Trophoblast cell (in vitro differentiated cells and primary cell): ENCODE results near the gene WSB2. TPM values are rescaled to one million over a fixed set of nuclear protein-coding genes. Genes with fewer than 3 reads are reported as not detected.

Experiments
- DNase-seq, 2 donors: peaks; one replicate each; pipeline ENCODE4 v3.0.0-alpha.2; 2016
- H2AFZ ChIP-seq: 2 replicates; pipeline ENCODE4 v1.6.1; 2013; ENCODE audit warnings: low read length, moderate library complexity, mild to moderate bottlenecking; ENCODE audit not compliant: insufficient read depth, poor library complexity
- H2AK5ac ChIP-seq: 2 replicates; pipeline ENCODE4 v1.6.1; 2013; ENCODE audit warnings: mild to moderate bottlenecking, low read length
- H2BK120ac ChIP-seq: 2 replicates; pipeline ENCODE4 v1.6.1; 2013; ENCODE audit warnings: low read length, mild to moderate bottlenecking, moderate library complexity; ENCODE audit not compliant: insufficient read depth, poor library complexity
- H2BK12ac ChIP-seq: 2 replicates; pipeline ENCODE4 v1.6.1; 2013; ENCODE audit warnings: mild to moderate bottlenecking, low read length, moderate library complexity
- H2BK5ac ChIP-seq: 2 replicates; pipeline ENCODE4 v1.6.1; 2013; ENCODE audit warnings: low read length, low read depth, moderate library complexity, mild to moderate bottlenecking; ENCODE audit not compliant: poor library complexity
- H3K14ac ChIP-seq: 2 replicates; pipeline ENCODE4 v1.6.1; 2013; ENCODE audit warnings: mild to moderate bottlenecking, low read length
- H3K18ac ChIP-seq: 2 replicates; pipeline ENCODE4 v1.6.1; 2013; ENCODE audit warnings: mild to moderate bottlenecking, low read length
- H3K23ac ChIP-seq: 2 replicates; pipeline ENCODE4 v1.6.1; 2013; ENCODE audit warnings: low read length
- H3K27ac ChIP-seq: 2 replicates; pipeline ENCODE4 v1.5.1; 2013; ENCODE audit warnings: low read depth, mild to moderate bottlenecking, inconsistent platforms, low read length, moderate library complexity
- H3K27me3 ChIP-seq: 2 replicates; pipeline ENCODE4 v1.6.1; 2013; ENCODE audit warnings: inconsistent platforms, mild to moderate bottlenecking, low read length, moderate library complexity; ENCODE audit not compliant: insufficient read depth
- H3K36me3 ChIP-seq, 2 experiments: 1 replicate in 1 of 2; 2 replicates in 1 of 2; pipeline ENCODE4 v1.6.1; 2013; ENCODE audit warnings: low read length in 2 of 2, mild to moderate bottlenecking in 2 of 2, moderate library complexity in 1 of 2; ENCODE audit not compliant: insufficient read depth in 2 of 2, control insufficient read depth in 1 of 2
- H3K4ac ChIP-seq: 2 replicates; pipeline ENCODE4 v1.6.1; 2013; ENCODE audit warnings: low read depth, mild to moderate bottlenecking, low read length, moderate library complexity
- H3K4me1 ChIP-seq, 2 experiments: 1 replicate in 1 of 2; 2 replicates in 1 of 2; pipeline ENCODE4 v1.6.1; 2013; ENCODE audit warnings: low read length in 2 of 2, mild to moderate bottlenecking in 2 of 2, moderate library complexity in 1 of 2; ENCODE audit not compliant: insufficient read depth in 2 of 2, control insufficient read depth in 1 of 2
- H3K4me2 ChIP-seq: 2 replicates; pipeline ENCODE4 v1.6.1; 2013; ENCODE audit warnings: inconsistent platforms, mild to moderate bottlenecking, low read length, moderate library complexity
- H3K4me3 ChIP-seq: 2 replicates; pipeline ENCODE4 v1.5.1; 2013; ENCODE audit warnings: mild to moderate bottlenecking, low read depth, low read length, inconsistent platforms
- H3K79me1 ChIP-seq: one replicate; pipeline ENCODE4 v1.6.1; 2013; ENCODE audit warnings: low read length
- H3K79me2 ChIP-seq: 2 replicates; pipeline ENCODE4 v1.6.1; 2013; ENCODE audit warnings: low read length, mild to moderate bottlenecking; ENCODE audit not compliant: control insufficient read depth, insufficient read depth, poor library complexity
- H3K9ac ChIP-seq: 2 replicates; pipeline ENCODE4 v1.6.1; 2013; ENCODE audit warnings: mild to moderate bottlenecking, low read length
- H3K9me3 ChIP-seq: 2 replicates; pipeline ENCODE4 v1.6.1; 2013; ENCODE audit warnings: low read depth, mild to moderate bottlenecking, control low read depth, inconsistent platforms, low read length; ENCODE audit not compliant: insufficient read depth
- H4K12ac ChIP-seq: 2 replicates; pipeline ENCODE4 v1.6.1; 2013; ENCODE audit warnings: low read depth, mild to moderate bottlenecking, low read length, moderate library complexity
- H4K8ac ChIP-seq: 2 replicates; pipeline ENCODE4 v1.6.1; 2013; ENCODE audit warnings: low read depth, mild to moderate bottlenecking, low read length, moderate library complexity
- H4K91ac ChIP-seq: one replicate; pipeline ENCODE4 v1.6.1; 2013; ENCODE audit warnings: low read depth, mild to moderate bottlenecking, low read length, moderate library complexity
- WGBS: extraction: QIAGEN DNeasy Blood & Tissue Kit; methylation state at CpG from one replicate; pipeline ENCODE4 v1.1.7; 2013; ENCODE audit warnings: missing lambda C conversion rate; ENCODE audit not compliant: insufficient read length, insufficient coverage; ENCODE audit errors: extremely low coverage; 5-methylcytosine and 5-hydroxymethylcytosine counted together
- polyA plus RNA-seq: library from polyadenylated mRNA; stranded (reverse); fragments of 200-250 nt; gene quantifications from 2 replicates; pipeline ENCODE4 v1.2.3, GENCODE V29; 2013

The WSB2 gene
- polyA plus RNA-seq: 52.8 and 53.8 TPM in 2 replicates

DNA sequence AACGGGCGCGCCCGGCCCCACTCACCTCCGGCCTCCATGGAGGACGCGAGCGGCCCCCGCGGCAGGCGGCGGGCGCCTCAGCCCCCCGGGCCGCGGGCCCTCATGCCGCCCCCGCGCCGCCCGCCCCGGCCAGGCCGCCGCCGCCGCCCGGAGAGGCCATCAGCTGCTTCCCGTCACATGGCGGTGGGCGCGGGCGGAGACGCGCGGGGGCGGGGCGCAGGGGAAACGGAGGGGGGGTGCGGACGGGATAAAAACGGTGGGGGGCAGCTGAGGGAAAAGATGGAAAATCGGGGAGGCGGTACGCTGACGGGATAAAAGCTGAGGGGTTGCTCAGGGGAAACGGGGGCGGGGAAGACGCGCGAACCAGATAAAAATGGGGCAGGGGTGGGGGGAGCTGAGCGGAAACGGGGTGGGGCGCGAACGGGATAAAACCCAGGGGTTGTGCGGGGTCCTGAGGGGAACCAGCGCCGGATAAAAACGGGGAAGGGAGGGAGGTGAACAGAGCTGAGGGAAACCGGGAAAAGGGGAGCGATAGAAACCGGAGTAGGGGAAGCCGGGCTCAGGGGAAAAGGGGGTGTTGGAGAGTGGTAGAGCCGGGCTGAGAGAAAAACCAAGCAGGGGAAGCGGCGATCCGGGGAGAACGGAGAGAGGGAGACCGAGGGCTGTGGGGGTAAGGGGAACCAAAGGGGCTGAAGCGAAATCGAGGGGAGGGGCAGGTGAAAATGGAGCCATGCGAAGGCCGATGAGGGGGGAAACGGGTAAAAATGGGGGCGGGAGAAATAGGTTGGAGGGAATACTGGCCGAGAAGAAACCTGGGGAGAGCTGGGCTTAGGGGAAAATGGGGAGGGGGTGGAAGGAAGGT, at the start of gene WSB2:
Gene WSB2 (minus strand): TSS at position 169 of the 862 bp plus-strand sequence. CDS start 131 bp downstream, at position 38.
- Histone ChIP-seq H4K8ac (peak within 1 kb of the TSS; percentile 93), H3K4me2 (peak within 1 kb of the TSS; percentile 86), H3K79me1 (peaks cover 20% of the 10 kb centered on the region), H2AK5ac (peak within 1 kb of the TSS; percentile 92), H3K79me2 (peaks cover 15% of the 10 kb centered on the region), H3K4me1 (peaks cover 6 to 13% of the 10 kb centered on the region in 2 experiments), H3K18ac (peak within 1 kb of the TSS; percentile 99), H3K9ac (peak within 1 kb of the TSS; percentile 99), H2BK12ac (peak within 1 kb of the TSS; percentile 11), H3K14ac (peak within 1 kb of the TSS; percentile 99), H4K91ac (peak within 1 kb of the TSS; percentile 97), H2AFZ (peak within 1 kb of the TSS; percentile 78), H4K12ac (peak within 1 kb of the TSS; percentile 96), H3K27ac (peak within 1 kb of the TSS; percentile 88), H3K9me3 (no peaks in the 10 kb centered on the region), H3K4me3 (peak within 1 kb of the TSS; percentile 79), H3K4ac (peak within 1 kb of the TSS; percentile 97), H2BK5ac (peak within 1 kb of the TSS; percentile 96), H3K27me3 (no peaks in the 10 kb centered on the region), H3K23ac (no peak within 1 kb of the TSS), H2BK120ac (peak within 1 kb of the TSS; percentile 93), H3K36me3 (peaks cover 0 to 2% of the 10 kb centered on the region in 2 experiments)
- WGBS: no CpG with 5 or more reads among the region's 76 CpGs
- DNase-seq: peak in 1 of 2 donors; percentile 49

DNA sequence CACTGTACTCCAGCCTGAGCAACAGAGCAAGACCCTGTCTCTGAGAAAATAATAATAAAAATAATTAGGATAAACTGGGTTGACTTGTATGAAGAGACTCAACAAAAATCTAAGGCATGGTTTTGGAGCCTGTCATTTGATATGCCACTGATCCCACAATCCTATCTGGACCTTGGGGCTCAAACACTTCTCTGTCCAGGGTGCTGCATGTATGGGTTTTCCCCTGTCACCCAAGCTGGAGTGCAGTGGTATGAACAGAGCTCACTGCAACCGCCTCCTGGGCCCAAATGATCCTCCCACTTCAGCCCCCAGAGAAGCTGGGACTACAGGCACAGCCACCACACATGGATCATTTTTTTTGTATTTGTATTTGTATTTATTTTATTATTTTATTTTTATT, 48.1 kb upstream of the WSB2 start:
- Histone ChIP-seq H3K9me3 (no peaks in the 10 kb centered on the region), H3K36me3 (no peaks in the 10 kb centered on the region), H3K27ac (no peak overlapping the region), H4K91ac (no peak overlapping the region), H3K4me1 (peaks cover 2% of the 10 kb centered on the region in 2 experiments), H3K4me3 (no peak overlapping the region), H3K27me3 (no peaks in the 10 kb centered on the region), H2BK5ac (no peak overlapping the region), H3K14ac (no peak overlapping the region), H3K79me1 (peaks cover 2% of the 10 kb centered on the region), H2BK12ac (no peak overlapping the region), H4K12ac (no peak overlapping the region), H3K79me2 (peaks cover under 1% of the 10 kb centered on the region), H4K8ac (no peak overlapping the region), H2AK5ac (no peak overlapping the region), H3K23ac (no peak overlapping the region), H3K4ac (no peak overlapping the region), H2BK120ac (no peak overlapping the region), H3K18ac (no peak overlapping the region), H3K9ac (no peak overlapping the region), H3K4me2 (no peak overlapping the region), H2AFZ (no peak overlapping the region)
- no CpG with 5 or more reads among the region's 1 CpG for WGBS
- no peak for DNase-seq

DNA sequence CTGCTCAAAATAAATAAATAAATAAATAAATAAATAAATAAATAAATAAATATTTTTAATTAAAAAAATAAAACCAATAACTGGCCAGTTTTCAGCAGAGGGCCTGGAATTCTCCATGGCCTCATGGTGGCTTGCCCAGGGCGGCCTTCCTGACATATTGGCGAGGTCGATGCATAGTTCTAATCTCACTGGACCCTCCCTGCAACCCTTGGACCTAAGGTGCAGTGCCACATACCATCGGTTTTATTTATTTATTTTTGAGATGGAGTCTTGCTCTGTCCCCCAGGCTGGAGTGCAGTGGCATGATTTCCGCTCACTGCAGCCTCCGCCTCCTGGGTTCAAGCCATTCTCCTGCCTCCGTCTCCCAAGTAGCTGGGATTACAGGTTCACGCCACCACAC, 46.7 kb upstream of the WSB2 start:
- Histone ChIP-seq H4K8ac (no peak overlapping the region), H2AK5ac (no peak overlapping the region), H2BK12ac (no peak overlapping the region), H4K91ac (no peak overlapping the region), H3K14ac (no peak overlapping the region), H3K27me3 (no peaks in the 10 kb centered on the region), H3K79me2 (peaks cover 6% of the 10 kb centered on the region), H2BK120ac (no peak overlapping the region), H3K27ac (no peak overlapping the region), H3K9ac (no peak overlapping the region), H3K4me2 (no peak overlapping the region), H3K79me1 (peaks cover 11% of the 10 kb centered on the region), H3K4me3 (no peak overlapping the region), H3K23ac (no peak overlapping the region), H3K18ac (no peak overlapping the region), H3K9me3 (no peaks in the 10 kb centered on the region), H2AFZ (no peak overlapping the region), H3K4ac (no peak overlapping the region), H3K36me3 (no peaks in the 10 kb centered on the region), H2BK5ac (no peak overlapping the region), H3K4me1 (peaks cover 2 to 6% of the 10 kb centered on the region in 2 experiments), H4K12ac (no peak overlapping the region)
- no CpG with 5 or more reads among the region's 8 CpGs for WGBS
- DNase-seq: no peak

DNA sequence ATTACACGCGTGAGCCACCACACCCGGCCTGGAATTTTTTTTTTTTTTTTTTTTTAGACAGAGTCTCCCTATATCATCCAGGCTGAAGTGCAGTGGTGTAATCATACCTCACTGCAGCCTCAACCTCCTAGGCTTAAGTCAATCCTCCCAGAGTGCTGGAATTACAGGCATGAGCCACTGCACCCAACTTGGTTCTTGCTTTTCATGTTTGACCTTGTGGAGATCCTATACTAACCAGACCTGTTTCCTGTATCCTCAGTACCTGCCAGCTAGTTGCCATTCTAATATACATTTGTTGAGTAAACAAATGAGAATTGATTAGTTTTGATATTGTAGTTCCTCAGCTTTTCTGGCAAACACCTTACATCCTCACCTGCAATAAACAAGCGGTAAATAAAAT, 46.0 kb upstream of the WSB2 start:
- no peaks in the 10 kb centered on the region for H3K27me3 ChIP-seq
- H3K27ac ChIP-seq: no peak overlapping the region
- H3K4me3 ChIP-seq: no peak overlapping the region
- peaks cover 11% of the 10 kb centered on the region for H3K79me1 ChIP-seq
- peak; percentile 77 to 82 for DNase-seq
- H3K4ac ChIP-seq: no peak overlapping the region
- peaks cover 6% of the 10 kb centered on the region for H3K79me2 ChIP-seq
- no peak overlapping the region for H3K9ac ChIP-seq
- H4K8ac ChIP-seq: no peak overlapping the region
- no peak overlapping the region for H4K91ac ChIP-seq
- H3K36me3 ChIP-seq: no peaks in the 10 kb centered on the region
- peaks cover 8 to 11% of the 10 kb centered on the region in 2 experiments for H3K4me1 ChIP-seq
- no peaks in the 10 kb centered on the region for H3K9me3 ChIP-seq
- H4K12ac ChIP-seq: no peak overlapping the region
- H2AK5ac ChIP-seq: no peak overlapping the region
- no peak overlapping the region for H2BK5ac ChIP-seq
- no peak overlapping the region for H3K18ac ChIP-seq
- no peak overlapping the region for H3K23ac ChIP-seq
- no peak overlapping the region for H3K4me2 ChIP-seq
- no peak overlapping the region for H2BK120ac ChIP-seq
- no CpG with 5 or more reads among the region's 4 CpGs for WGBS
- no peak overlapping the region for H2AFZ ChIP-seq
- no peak overlapping the region for H3K14ac ChIP-seq
- no peak overlapping the region for H2BK12ac ChIP-seq
